SHP77 (cell line): ENCODE data around the gene KPTN.
A peak's percentile ranks its signal among the peaks of the same experiment; 100 is the strongest.

Experiments
- DNase-seq, 2 experiments: peaks; one replicate each; lab custom pipeline; 2025; lab: John Stamatoyannopoulos, UW

Gene KPTN

GRCh38 chr19:47469719-47470118 lies 14.3 kb downstream of the KPTN start:
- DNase-seq, result no peak

GRCh38 chr19:47469363-47469700 lies 14.7 kb downstream of the KPTN start:
- no peak for DNase-seq

- no peak for DNase-seq
These were observed 16.1 kb downstream of the KPTN start for GRCh38 chr19:47467914-47468313.

- DNase-seq, result no peak
These were observed 18.1 kb downstream of the KPTN start for GRCh38 chr19:47465957-47466356.

GRCh38 chr19:47464675-47465419 lies 19.2 kb downstream of the KPTN start:
- DNase-seq, result no peak

- DNase-seq, result no peak
These were observed 22.1 kb downstream of the KPTN start for GRCh38 chr19:47461876-47462275.

GRCh38 chr19:47459477-47459876 lies 24.5 kb downstream of the KPTN start:
- no peak for DNase-seq

GRCh38 chr19:47458672-47459071 lies 25.3 kb downstream of the KPTN start:
- no peak for DNase-seq

- DNase-seq, result no peak
These were observed 27.1 kb downstream of the KPTN start for GRCh38 chr19:47456721-47457474.

GRCh38 chr19:47450478-47450877 lies 33.5 kb downstream of the KPTN start:
- no peak for DNase-seq

- DNase-seq, result no peak
These were observed 35.7 kb downstream of the KPTN start for GRCh38 chr19:47448360-47448727.

GRCh38 chr19:47447470-47448359 lies 36.3 kb downstream of the KPTN start:
- DNase-seq, result peak; percentile 95 to 96

GRCh38 chr19:47446534-47447469 lies 37.2 kb downstream of the KPTN start:
- peak; percentile 80 to 81 for DNase-seq

- DNase-seq, result peak; percentile 74 to 77
These were observed 38.0 kb downstream of the KPTN start for GRCh38 chr19:47445937-47446402.

- no peak for DNase-seq
These were observed 38.5 kb downstream of the KPTN start for GRCh38 chr19:47445527-47445926.

GRCh38 chr19:47444388-47444821 lies 39.6 kb downstream of the KPTN start:
- no peak for DNase-seq

GRCh38 chr19:47443331-47443730 lies 40.7 kb downstream of the KPTN start:
- DNase-seq, result no peak

- peak in 1 of 2 experiments; percentile 20 for DNase-seq
These were observed 45.2 kb downstream of the KPTN start for GRCh38 chr19:47438793-47439220.

GRCh38 chr19:47437500-47437899 lies 46.5 kb downstream of the KPTN start:
- no peak for DNase-seq

- DNase-seq, result peak; percentile 37 to 63
These were observed 47.2 kb downstream of the KPTN start for GRCh38 chr19:47436712-47437401.
